Smooth muscle cell (in vitro differentiated cells): ENCODE data around the gene TP63. TPM values are rescaled to one million over a fixed set of nuclear protein-coding genes. Genes with fewer than 3 reads are reported as not detected.

Experiments used
- DNase-seq: peaks from one replicate; lab custom pipeline; 2025; ENCODE audit not compliant: unreplicated experiment; lab: John Stamatoyannopoulos, UW
- H2AFZ ChIP-seq: fragments of 200-600 bp; sonication (generic); 2 replicates; pipeline ENCODE4 v1.6.0; 2016; ENCODE audit warnings: antibody characterized with exemption, low read depth, mild to moderate bottlenecking
- H3F3A ChIP-seq: fragments of 200-600 bp; sonication (generic); 2 replicates; pipeline ENCODE4 v1.6.0; 2017; ENCODE audit warnings: antibody characterized with exemption, low read depth
- H3K27ac ChIP-seq: fragments of 200-600 bp; sonication (generic); 2 replicates; pipeline ENCODE4 v1.5.1; 2016; ENCODE audit warnings: low read depth, mild to moderate bottlenecking
- H3K27me3 ChIP-seq: fragments of 200-600 bp; sonication (generic); 2 replicates; pipeline ENCODE4 v1.6.1; 2016; ENCODE audit warnings: low read depth, mild to moderate bottlenecking
- H3K36me3 ChIP-seq: fragments of 200-600 bp; sonication (generic); 2 replicates; pipeline ENCODE4 v1.5.1; 2016; ENCODE audit warnings: low read depth
- H3K4me1 ChIP-seq: fragments of 200-600 bp; sonication (generic); 2 replicates; pipeline ENCODE4 v1.5.1; 2016; ENCODE audit warnings: low read depth
- H3K4me2 ChIP-seq: fragments of 200-600 bp; sonication (generic); 2 replicates; pipeline ENCODE4 v1.6.0; 2016; ENCODE audit warnings: mild to moderate bottlenecking
- H3K4me3 ChIP-seq: fragments of 200-600 bp; sonication (generic); 2 replicates; pipeline ENCODE4 v1.5.1; 2016; ENCODE audit warnings: mild to moderate bottlenecking
- H3K79me2 ChIP-seq: fragments of 200-600 bp; sonication (generic); 2 replicates; pipeline ENCODE4 v1.6.0; 2016; ENCODE audit warnings: low read depth, mild to moderate bottlenecking
- H3K9ac ChIP-seq: fragments of 200-600 bp; sonication (generic); 2 replicates; pipeline ENCODE4 v1.6.0; 2016; ENCODE audit warnings: low read depth
- H3K9me3 ChIP-seq: fragments of 200-600 bp; sonication (generic); replicated peaks from 2 replicates; pipeline ENCODE4 v1.5.1; 2016; ENCODE audit warnings: low read depth
- H4K20me1 ChIP-seq: fragments of 200-600 bp; sonication (generic); 2 replicates; pipeline ENCODE4 v1.6.0; 2016; ENCODE audit warnings: low read depth
- WGBS: methylation state at CpG from one replicate; pipeline ENCODE4 v1.1.7; 2016; ENCODE audit warnings: low lambda C conversion rate; 5-methylcytosine and 5-hydroxymethylcytosine counted together
- polyA plus RNA-seq: library from polyadenylated mRNA; unstranded; fragments of >200 nt; fragmentation: Nextera tagmentation; extraction: Ambion mirVana; gene quantifications from 2 replicates; pipeline ENCODE4 v1.2.1, GENCODE V29; 2016
- total RNA-seq: library from RNA; depleted of rRNA; stranded (reverse); fragments of >200 nt; gene quantifications from 2 replicates; pipeline ENCODE4 v1.2.3, GENCODE V29; 2014
- TF ChIP-seq, protein P1 (sequence below): fragments of 200-600 bp; sonication (generic); IDR thresholded peaks from 2 replicates; pipeline ENCODE4 v1.5.1; 2017; ENCODE audit warnings: borderline replicate concordance, mild to moderate bottlenecking, antibody characterized with exemption; ENCODE audit not compliant: insufficient read depth, poor library complexity, severe bottlenecking

The TP63 gene
- total and polyA plus RNA-seq, 2 experiments from 2014 or later = 1.9 to 27.1 TPM

- 77% methylated on average over 6 of the region's 6 CpGs for WGBS
- Histone ChIP-seq H3K27ac (peak overlapping the region; percentile 82), H3F3A (no peaks in the 10 kb centered on the region), H3K36me3 (no peaks in the 10 kb centered on the region), H4K20me1 (no peaks in the 10 kb centered on the region), H2AFZ (no peak overlapping the region), H3K4me3 (no peak overlapping the region), H3K9ac (no peak overlapping the region), H3K27me3 (no peaks in the 10 kb centered on the region), H3K9me3 (no peaks in the 10 kb centered on the region), H3K4me2 (no peak overlapping the region), H3K4me1 (peaks cover 3% of the 10 kb centered on the region), H3K79me2 (no peaks in the 10 kb centered on the region)
- TF ChIP-seq, protein P1, sequence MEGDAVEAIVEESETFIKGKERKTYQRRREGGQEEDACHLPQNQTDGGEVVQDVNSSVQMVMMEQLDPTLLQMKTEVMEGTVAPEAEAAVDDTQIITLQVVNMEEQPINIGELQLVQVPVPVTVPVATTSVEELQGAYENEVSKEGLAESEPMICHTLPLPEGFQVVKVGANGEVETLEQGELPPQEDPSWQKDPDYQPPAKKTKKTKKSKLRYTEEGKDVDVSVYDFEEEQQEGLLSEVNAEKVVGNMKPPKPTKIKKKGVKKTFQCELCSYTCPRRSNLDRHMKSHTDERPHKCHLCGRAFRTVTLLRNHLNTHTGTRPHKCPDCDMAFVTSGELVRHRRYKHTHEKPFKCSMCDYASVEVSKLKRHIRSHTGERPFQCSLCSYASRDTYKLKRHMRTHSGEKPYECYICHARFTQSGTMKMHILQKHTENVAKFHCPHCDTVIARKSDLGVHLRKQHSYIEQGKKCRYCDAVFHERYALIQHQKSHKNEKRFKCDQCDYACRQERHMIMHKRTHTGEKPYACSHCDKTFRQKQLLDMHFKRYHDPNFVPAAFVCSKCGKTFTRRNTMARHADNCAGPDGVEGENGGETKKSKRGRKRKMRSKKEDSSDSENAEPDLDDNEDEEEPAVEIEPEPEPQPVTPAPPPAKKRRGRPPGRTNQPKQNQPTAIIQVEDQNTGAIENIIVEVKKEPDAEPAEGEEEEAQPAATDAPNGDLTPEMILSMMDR = no peak
- no peak for DNase-seq
These were observed 305.2 kb downstream of the TP63 start for GRCh38 chr3:189936201-189936945.

DNA sequence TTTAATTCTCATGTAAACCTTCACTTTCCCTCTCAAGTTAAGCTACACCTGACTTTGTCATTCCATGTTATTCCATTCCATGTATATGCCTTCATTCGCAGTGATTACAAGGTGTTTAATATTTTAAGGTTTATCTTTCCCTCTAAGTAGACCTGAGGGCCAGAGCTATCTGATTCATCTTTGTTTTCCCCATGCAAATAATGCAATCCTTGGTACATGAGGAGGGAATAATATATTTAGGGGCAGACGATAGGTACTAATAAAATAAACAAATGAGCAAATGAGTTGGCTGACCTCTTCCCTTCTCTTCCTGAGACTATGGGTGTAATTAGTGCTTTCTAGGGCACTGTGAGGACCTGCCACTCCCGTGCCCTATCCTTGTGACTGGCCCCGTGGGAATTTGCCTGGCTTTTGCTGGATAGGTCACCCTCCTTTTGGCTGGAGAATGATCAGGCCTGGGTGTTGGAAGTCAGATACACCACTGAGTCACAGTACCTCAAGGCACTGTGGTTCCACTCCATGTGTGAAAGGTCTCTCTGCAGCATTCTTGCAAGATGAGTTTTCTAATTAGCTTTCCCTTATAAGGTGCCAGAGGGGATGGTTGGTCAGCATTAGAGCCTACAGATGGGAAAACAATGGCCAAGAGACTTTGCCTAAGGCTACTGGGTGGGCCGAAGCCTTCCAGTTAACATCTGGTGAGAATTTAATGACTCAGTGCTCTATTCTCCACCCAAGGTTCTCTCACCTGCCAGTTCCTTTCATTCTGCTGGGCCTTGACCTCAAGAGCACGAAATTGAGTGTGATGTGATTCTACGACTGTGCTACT, 306.3 kb downstream of the TP63 start:
- no peak overlapping the region for H3K4me3 ChIP-seq
- peak overlapping the region; percentile 82 for H3K27ac ChIP-seq
- no peak overlapping the region for H2AFZ ChIP-seq
- H3K9ac ChIP-seq = peak overlapping the region; percentile 2
- H4K20me1 ChIP-seq = no peaks in the 10 kb centered on the region
- no peak overlapping the region for H3K4me2 ChIP-seq
- no peaks in the 10 kb centered on the region for H3F3A ChIP-seq
- no peaks in the 10 kb centered on the region for H3K36me3 ChIP-seq
- no peaks in the 10 kb centered on the region for H3K9me3 ChIP-seq
- H3K79me2 ChIP-seq = no peaks in the 10 kb centered on the region
- 44% methylated on average over 7 of the region's 7 CpGs for WGBS
- no peaks in the 10 kb centered on the region for H3K27me3 ChIP-seq
- TF ChIP-seq, protein P1 = no peak
- peaks cover 6% of the 10 kb centered on the region for H3K4me1 ChIP-seq
- DNase-seq = no peak

DNA sequence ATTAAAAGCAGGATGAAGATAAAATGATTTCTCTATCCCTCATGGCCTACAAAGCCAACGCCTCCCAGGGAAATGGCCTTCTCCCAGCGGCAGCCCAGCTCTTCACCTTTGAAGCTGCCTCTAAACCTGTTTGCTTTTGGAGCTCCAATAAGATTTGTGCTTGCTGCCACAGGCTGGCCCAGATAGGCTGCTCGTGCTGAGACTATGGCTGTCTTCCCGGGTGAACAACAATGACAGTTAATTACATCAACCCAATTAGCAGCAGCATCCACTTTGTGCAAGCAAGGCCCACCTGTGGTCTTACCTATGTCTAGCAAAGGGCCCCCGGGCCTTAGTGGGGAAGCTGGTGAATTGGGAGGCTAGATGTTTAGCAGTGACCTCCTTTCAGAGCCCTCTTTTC, 309.9 kb downstream of the TP63 start:
- H4K20me1 ChIP-seq = no peaks in the 10 kb centered on the region
- no peak overlapping the region for H3K4me3 ChIP-seq
- H3K36me3 ChIP-seq = no peaks in the 10 kb centered on the region
- no peaks in the 10 kb centered on the region for H3K9me3 ChIP-seq
- peak overlapping the region; percentile 82 for H3K9ac ChIP-seq
- TF ChIP-seq, protein P1 = no peak
- peaks cover 6% of the 10 kb centered on the region for H3K4me1 ChIP-seq
- 82% methylated on average over 5 of the region's 5 CpGs for WGBS
- no peaks in the 10 kb centered on the region for H3K79me2 ChIP-seq
- peak overlapping the region; percentile 95 for H3K27ac ChIP-seq
- H3F3A ChIP-seq = no peaks in the 10 kb centered on the region
- DNase-seq = no peak
- H2AFZ ChIP-seq = peak overlapping the region; percentile 56
- H3K27me3 ChIP-seq = no peaks in the 10 kb centered on the region
- peak overlapping the region; percentile 37 for H3K4me2 ChIP-seq
